ENCODE measurements around the gene EPHB1.

DNA sequence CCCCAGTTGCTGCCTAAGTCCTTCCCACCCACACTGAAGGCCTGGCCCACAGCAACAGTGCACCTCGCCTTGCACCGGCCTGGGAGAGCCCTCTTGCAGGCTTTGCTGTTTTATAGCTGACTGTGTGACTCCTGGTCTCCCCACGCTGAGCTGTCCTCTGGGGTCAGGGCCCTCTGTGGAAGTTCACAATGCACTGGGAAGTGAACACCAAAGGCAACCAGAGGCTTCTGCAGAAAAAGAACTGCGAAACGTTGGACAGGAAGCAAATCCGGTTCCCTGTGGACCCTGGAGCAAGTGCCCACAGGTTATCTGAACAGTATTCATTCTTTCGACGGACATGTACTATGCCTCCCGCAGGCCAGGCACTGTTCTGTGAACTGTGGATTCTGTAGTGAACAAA, 737 bp upstream of the EPHB1 start:
- TF ChIP-seq, protein P1, sequence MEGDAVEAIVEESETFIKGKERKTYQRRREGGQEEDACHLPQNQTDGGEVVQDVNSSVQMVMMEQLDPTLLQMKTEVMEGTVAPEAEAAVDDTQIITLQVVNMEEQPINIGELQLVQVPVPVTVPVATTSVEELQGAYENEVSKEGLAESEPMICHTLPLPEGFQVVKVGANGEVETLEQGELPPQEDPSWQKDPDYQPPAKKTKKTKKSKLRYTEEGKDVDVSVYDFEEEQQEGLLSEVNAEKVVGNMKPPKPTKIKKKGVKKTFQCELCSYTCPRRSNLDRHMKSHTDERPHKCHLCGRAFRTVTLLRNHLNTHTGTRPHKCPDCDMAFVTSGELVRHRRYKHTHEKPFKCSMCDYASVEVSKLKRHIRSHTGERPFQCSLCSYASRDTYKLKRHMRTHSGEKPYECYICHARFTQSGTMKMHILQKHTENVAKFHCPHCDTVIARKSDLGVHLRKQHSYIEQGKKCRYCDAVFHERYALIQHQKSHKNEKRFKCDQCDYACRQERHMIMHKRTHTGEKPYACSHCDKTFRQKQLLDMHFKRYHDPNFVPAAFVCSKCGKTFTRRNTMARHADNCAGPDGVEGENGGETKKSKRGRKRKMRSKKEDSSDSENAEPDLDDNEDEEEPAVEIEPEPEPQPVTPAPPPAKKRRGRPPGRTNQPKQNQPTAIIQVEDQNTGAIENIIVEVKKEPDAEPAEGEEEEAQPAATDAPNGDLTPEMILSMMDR (IDR thresholded peaks at IDR 0.05; ENCODE audit: poor library complexity, severe bottlenecking): no peak
- no peak for TF ChIP-seq RAD21 (conservative IDR thresholded peaks at IDR 0.05)
- no peak for TF ChIP-seq SMC3 (conservative IDR thresholded peaks at IDR 0.05; ENCODE audit: poor library complexity)
- TF ChIP-seq EZH2 (IDR thresholded peaks at IDR 0.05; ENCODE audit: borderline replicate concordance, insufficient read depth, low read length, poor library complexity, severe bottlenecking): no peak
